Measurements from ENCODE around the gene SLFN13.

DNA sequence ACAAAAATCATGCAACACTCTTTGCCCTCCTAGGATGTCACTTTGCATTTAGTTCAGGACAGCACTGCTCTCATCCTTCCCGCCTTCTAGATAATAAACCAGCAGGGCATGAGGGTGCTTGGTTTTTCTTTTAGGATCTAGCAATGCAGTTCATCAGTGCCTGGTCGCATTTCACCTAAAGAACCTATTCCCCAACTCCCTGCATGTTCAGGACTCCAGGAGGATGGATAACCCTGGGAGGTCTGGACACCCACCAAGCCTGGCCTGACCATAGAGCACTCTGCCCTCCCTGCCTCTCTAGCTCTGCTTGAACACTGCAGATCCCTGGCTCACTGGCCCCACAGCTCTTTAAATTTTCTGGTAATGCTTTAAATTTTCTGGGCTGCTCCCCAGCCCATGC is 18.9 kb downstream of the SLFN13 start:
- TF ChIP-seq CTCF (IDR thresholded peaks at IDR 0.05) = no peak
- no peak for TF ChIP-seq POLR2A (IDR thresholded peaks at IDR 0.05)

Data from adrenal gland (tissue), 5 donors.